A549 (cell line): ENCODE data around the gene TJP3. TPM values are rescaled to one million over a fixed set of nuclear protein-coding genes. Genes with fewer than 3 reads are reported as not detected.
A peak's percentile ranks its signal among the peaks of the same experiment; 100 is the strongest.

ENCODE experiments used
- ATAC-seq, 2 experiments: fragments of 200-7000 bp in 1 of 2; fragments of >200 bp in 1 of 2; cut with Nextera tagmentation in 1 of 2; cut with Tn5 transposase in 1 of 2; 3 replicates each; pipeline versions ENCODE4 v1.8.0 to v1.9.1; 2018 to 2020; ENCODE audit warnings: mild to moderate bottlenecking in 1 of 2, moderate library complexity in 1 of 2
- CTCF ChIA-PET: fragments of 300-600 bp; sonication (Branson Sonifier 250); formaldehyde crosslinking; extraction: SDS; loops from one replicate; lab custom pipeline; 2021; ENCODE audit warnings: antibody characterized with exemption, inconsistent platforms; lab: Yijun Ruan, JAX
- POLR2A ChIA-PET: fragments of 350-600 bp; formaldehyde crosslinking; extraction: SDS; loops from one replicate; lab custom pipeline; 2021; ENCODE audit warnings: antibody characterized with exemption, inconsistent platforms; lab: Yijun Ruan, JAX
- DNase-seq, 2 experiments: peaks; one replicate each; pipeline versions ENCODE4 v3.0.0 to v3.0.0-alpha.2; 2011 to 2016; ENCODE audit warnings: low read depth in 1 of 2, low spot score in 1 of 2
- FAIRE-seq: peaks from 2 replicates; lab custom pipeline; 2011; peaks lifted over from hg19 to GRCh38; lab: Jason Lieb, UNC
- H3K27ac ChIP-seq, 2 experiments: fragments of >200 bp; sonication (Bioruptor Twin); formaldehyde crosslinking; 3 replicates each; pipeline ENCODE4 v1.5.1; 2016 to 2017
- H3K4me1 ChIP-seq: fragments of >200 bp; sonication (Bioruptor Twin); formaldehyde crosslinking; 3 replicates; pipeline ENCODE4 v1.6.1; 2016
- H3K4me2 ChIP-seq: fragments of >200 bp; sonication (Bioruptor Twin); formaldehyde crosslinking; 3 replicates; pipeline ENCODE4 v1.6.1; 2016
- H3K4me3 ChIP-seq: fragments of >200 bp; sonication (Bioruptor Twin); formaldehyde crosslinking; 3 replicates; pipeline ENCODE4 v1.5.1; 2016
- H3K9me3 ChIP-seq: fragments of >200 bp; sonication (Bioruptor Twin); formaldehyde crosslinking; 3 replicates; pipeline ENCODE4 v1.6.1; 2016
- BCL3 ChIP-seq: fragments of >200 bp; sonication (Bioruptor Twin); formaldehyde crosslinking; IDR thresholded peaks from 3 replicates; pipeline ENCODE4 v1.6.1; 2016
- CTCF ChIP-seq: fragments of >200 bp; sonication (Bioruptor Twin); formaldehyde crosslinking; IDR thresholded peaks from 3 replicates; pipeline ENCODE4 v1.5.1; 2016
- EHMT2 ChIP-seq: fragments of 200-600 bp; sonication (generic); IDR thresholded peaks from 2 replicates; pipeline ENCODE4 v1.6.1; 2016; ENCODE audit warnings: antibody characterized with exemption, low read depth, mild to moderate bottlenecking, moderate library complexity
- FOSL2 ChIP-seq, 2 experiments: fragments of 450-650 bp in 1 of 2; fragments of >200 bp in 1 of 2; sonication (Bioruptor Twin) in 1 of 2; formaldehyde crosslinking; IDR thresholded peaks; 2 replicates each; pipeline versions ENCODE4 v1.5.0 to v1.6.1; 2016 to 2020; ENCODE audit warnings: mild to moderate bottlenecking in 1 of 2, moderate library complexity in 1 of 2
- HEYL ChIP-seq: fragments of 250-450 bp; sonication (Bioruptor Pico); IDR thresholded peaks from 2 replicates; pipeline ENCODE4 v1.8.0; 2021; ENCODE audit warnings: mild to moderate bottlenecking, moderate library complexity
- HOXB5 ChIP-seq: fragments of 250-450 bp; sonication (Bioruptor Pico); IDR thresholded peaks from 2 replicates; pipeline ENCODE4 v1.5.0; 2020; ENCODE audit warnings: mild to moderate bottlenecking, moderate library complexity
- JUN ChIP-seq, 2 experiments: fragments of >200 bp; sonication (Bioruptor Twin); formaldehyde crosslinking; IDR thresholded peaks; 2 replicates in 1 of 2; 3 replicates in 1 of 2; pipeline ENCODE4 v1.6.1; 2016 to 2017
- JUNB ChIP-seq: fragments of >200 bp; sonication (Bioruptor Twin); formaldehyde crosslinking; IDR thresholded peaks from 2 replicates; pipeline ENCODE4 v1.6.1; 2016
- MAX ChIP-seq: IDR thresholded peaks from 2 replicates; pipeline ENCODE4 v1.6.1; 2012
- NR3C1 ChIP-seq: fragments of >200 bp; sonication (Bioruptor Twin); formaldehyde crosslinking; IDR thresholded peaks from 3 replicates; pipeline ENCODE4 v1.6.1; 2017
- POLR2A ChIP-seq: IDR thresholded peaks from 2 replicates; pipeline ENCODE4 v1.6.1; 2012; ENCODE audit warnings: mild to moderate bottlenecking, low read length
- RAD21 ChIP-seq, 2 experiments: fragments of >200 bp in 1 of 2; sonication (Bioruptor Twin) in 1 of 2; formaldehyde crosslinking in 1 of 2; IDR thresholded peaks in 1 of 2; conservative IDR thresholded peaks in 1 of 2; 2 replicates in 1 of 2; 3 replicates in 1 of 2; pipeline ENCODE4 v1.6.1; 2012 to 2018; ENCODE audit warnings: inconsistent platforms in 1 of 2
- RCOR1 ChIP-seq: fragments of 150-350 bp; IDR thresholded peaks from 2 replicates; pipeline ENCODE4 v1.6.1; 2014; ENCODE audit warnings: antibody characterized with exemption, low read length, low read depth
- REST ChIP-seq: fragments of 200-600 bp; sonication (generic); IDR thresholded peaks from 2 replicates; pipeline ENCODE4 v1.6.1; 2016; ENCODE audit warnings: antibody characterized with exemption, mild to moderate bottlenecking, moderate library complexity
- SMC3 ChIP-seq: fragments of >200 bp; sonication (Bioruptor Twin); formaldehyde crosslinking; IDR thresholded peaks from 3 replicates; pipeline ENCODE4 v1.6.1; 2018; ENCODE audit warnings: inconsistent platforms
- WGBS: methylation state at CpG from one replicate; pipeline ENCODE4 v1.1.6; 2017; ENCODE audit errors: missing lambda C conversion rate; 5-methylcytosine and 5-hydroxymethylcytosine counted together
- polyA plus RNA-seq, 4 experiments: library from polyadenylated mRNA; depleted of rRNA in 3 of 4; stranded (reverse); fragments of >200 nt; fragmentation: RNase III in 1 of 4; extraction: RNeasy Plus Mini Kit Qiagen cat#74134 plus additional on column Dnase treatment in 1 of 4; gene quantifications; 2 replicates in 3 of 4; 3 replicates in 1 of 4; pipeline ENCODE4 v1.2.3, GENCODE V29; 2011 to 2017

TJP3 gene
- polyA plus RNA-seq, 2 of the 4 experiments (the other 2 are of a cell fraction) = 1.5 to 2.3 TPM

GRCh38 chr19:3699741-3700241, 8.4 kb upstream of the TJP3 start:
- TF ChIP-seq JUNB = no peak
- TF ChIP-seq HEYL (CRISPR knock-in tag) = no peak
- no peak for TF ChIP-seq RCOR1
- TF ChIP-seq NR3C1 = no peak
- no peak for TF ChIP-seq HOXB5
- no peak for TF ChIP-seq MAX
- TF ChIP-seq, all 56 proteins: peak for 0
- Histone ChIP-seq H3K4me3 (peak overlapping the region; percentile 95), H3K27ac (peak overlapping the region; percentile 86 to 98), H3K4me1 (peaks cover 4% of the 10 kb centered on the region; the same call in 1 of the 3 replicates), H3K4me2 (peak overlapping the region; percentile 99), H3K9me3 (no peaks in the 10 kb centered on the region)
- FAIRE-seq = no peak
- CTCF ChIA-PET = interaction anchor here (0.7 to 3.4 kb wide), 9 partner anchors 9 to 155 kb away, joined by 3 to 13 read pairs (median 5); partner anchors contain the start of gene TJP3
- ATAC-seq = peak; percentile 7 to 12; a peak in 2 of 6 replicates
- WGBS = 0% methylated on average over 5 of the region's 43 CpGs
- no peak for DNase-seq
- POLR2A ChIA-PET = no interaction called here

GRCh38 chr19:3700242-3701032, 7.7 kb upstream of the TJP3 start, which contains the start of gene PIP5K1C:
PIP5K1C (minus strand) TSS chr19:3700468; CDS start chr19:3700390, 78 bp downstream.
- FAIRE-seq (no peak), ATAC-seq (peak; percentile 85 to 89), DNase-seq (peak; percentile 33 to 83)
- TF ChIP-seq POLR2A (peak; percentile 41), FOSL2 (IDR thresholded peaks at IDR 0.05) (no peak), FOSL2 (CRISPR knock-in tag; IDR thresholded peaks at IDR 0.05) (peak; percentile 64), SMC3 (peak; percentile 50), JUN (IDR thresholded peaks at IDR 0.05) (0 out of 5 replicates have a peak, but pooled peaks of 1 of the 2 experiments have one; percentile 30), BCL3 (0 out of 3 replicates have a peak, but pooled peaks have one; percentile 19), RAD21 (conservative IDR thresholded peaks at IDR 0.05 in 1 of 2, IDR thresholded peaks at IDR 0.05 in 1 of 2) (peak; percentile 47 to 49), EHMT2 (no peak), CTCF (peak; percentile 66), REST (no peak)
- H3K4me3 ChIP-seq = peak within 1 kb of the TSS; percentile 95
- ChIA-PET CTCF (interaction anchor here (0.7 to 3.4 kb wide), 10 partner anchors 9 to 156 kb away, joined by 3 to 13 read pairs (median 4); partner anchors contain the start of gene TJP3), POLR2A (no interaction called here)
- H3K27ac ChIP-seq = peak within 1 kb of the TSS; percentile 86 to 98
- 16% methylated on average over 9 of the region's 82 CpGs for WGBS
- H3K9me3 ChIP-seq = no peaks in the 10 kb centered on the region
- peak within 1 kb of the TSS; percentile 99 for H3K4me2 ChIP-seq
- H3K4me1 ChIP-seq = peaks cover 4% of the 10 kb centered on the region; the same call in 1 of the 3 replicates
